ENCODE data around the gene APOBEC3H. TPM values are rescaled to one million over a fixed set of nuclear protein-coding genes. Genes with fewer than 3 reads are reported as not detected.

APOBEC3H gene
- total RNA-seq, 2 experiments from 2014 or later, result 6.8 to 7.1 TPM

DNA sequence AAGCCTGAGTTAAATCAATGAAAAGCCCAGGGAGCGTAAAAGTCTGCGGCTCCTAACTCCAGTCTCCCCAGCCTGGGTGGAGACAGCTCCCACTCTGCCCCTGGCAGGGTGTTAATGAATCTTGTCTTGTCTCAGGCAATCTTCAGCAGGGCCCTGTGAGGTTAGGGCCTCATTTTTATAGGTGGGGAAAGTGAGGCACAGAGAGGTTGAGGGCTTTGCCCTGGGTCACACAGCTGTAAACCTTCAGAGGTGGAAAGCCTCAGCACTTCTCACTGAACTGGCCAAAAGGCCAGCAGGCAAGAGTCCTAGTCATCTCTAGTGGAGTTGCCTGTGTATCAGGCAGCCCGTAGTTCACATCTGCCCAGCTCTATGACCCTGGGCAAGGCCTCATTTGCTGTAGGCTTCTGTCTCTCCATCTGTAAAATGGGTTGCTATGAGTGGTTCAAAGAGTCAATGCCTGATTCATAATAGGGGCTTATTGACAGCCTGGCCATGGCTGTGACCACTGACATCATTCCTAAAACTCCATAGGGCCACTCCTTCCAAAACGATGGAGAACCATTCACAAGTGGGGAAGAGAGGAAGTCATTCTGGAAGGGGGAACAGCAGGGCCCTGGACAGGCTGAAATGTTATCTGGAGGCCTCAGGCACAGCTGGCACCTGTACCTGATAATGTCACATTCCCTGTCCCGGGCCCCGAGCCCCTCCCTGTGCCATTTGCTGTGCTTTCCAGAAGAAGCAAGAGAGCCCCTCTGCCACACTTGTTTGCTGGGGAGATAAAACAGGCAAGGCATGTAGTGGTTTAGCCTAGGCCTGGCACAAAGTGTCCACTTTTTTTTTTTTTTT lies 49.4 kb downstream of the APOBEC3H start:
- ChIA-PET POLR2A (no interaction called here), CTCF (no interaction called here)
- peaks cover 2% of the 10 kb centered on the region for H3K36me3 Mint-ChIP-seq (ENCODE audit: low read depth)
- H3K4me1 Mint-ChIP-seq (ENCODE audit: low read depth), result peaks cover 51% of the 10 kb centered on the region
- peak overlapping the region; percentile 89 for H3K27ac Mint-ChIP-seq
- H3K27me3 Mint-ChIP-seq, result no peaks in the 10 kb centered on the region
- TF ChIP-seq, protein P1, sequence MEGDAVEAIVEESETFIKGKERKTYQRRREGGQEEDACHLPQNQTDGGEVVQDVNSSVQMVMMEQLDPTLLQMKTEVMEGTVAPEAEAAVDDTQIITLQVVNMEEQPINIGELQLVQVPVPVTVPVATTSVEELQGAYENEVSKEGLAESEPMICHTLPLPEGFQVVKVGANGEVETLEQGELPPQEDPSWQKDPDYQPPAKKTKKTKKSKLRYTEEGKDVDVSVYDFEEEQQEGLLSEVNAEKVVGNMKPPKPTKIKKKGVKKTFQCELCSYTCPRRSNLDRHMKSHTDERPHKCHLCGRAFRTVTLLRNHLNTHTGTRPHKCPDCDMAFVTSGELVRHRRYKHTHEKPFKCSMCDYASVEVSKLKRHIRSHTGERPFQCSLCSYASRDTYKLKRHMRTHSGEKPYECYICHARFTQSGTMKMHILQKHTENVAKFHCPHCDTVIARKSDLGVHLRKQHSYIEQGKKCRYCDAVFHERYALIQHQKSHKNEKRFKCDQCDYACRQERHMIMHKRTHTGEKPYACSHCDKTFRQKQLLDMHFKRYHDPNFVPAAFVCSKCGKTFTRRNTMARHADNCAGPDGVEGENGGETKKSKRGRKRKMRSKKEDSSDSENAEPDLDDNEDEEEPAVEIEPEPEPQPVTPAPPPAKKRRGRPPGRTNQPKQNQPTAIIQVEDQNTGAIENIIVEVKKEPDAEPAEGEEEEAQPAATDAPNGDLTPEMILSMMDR (IDR thresholded peaks at IDR 0.05), result no peak
- peak overlapping the region; percentile 70 for H3K4me3 Mint-ChIP-seq
- no peaks in the 10 kb centered on the region for H3K9me3 Mint-ChIP-seq
- no peak for ATAC-seq
- DNase-seq, result no peak
- intact Hi-C loops (cut with micrococcal nuclease), result no loop called here

DNA sequence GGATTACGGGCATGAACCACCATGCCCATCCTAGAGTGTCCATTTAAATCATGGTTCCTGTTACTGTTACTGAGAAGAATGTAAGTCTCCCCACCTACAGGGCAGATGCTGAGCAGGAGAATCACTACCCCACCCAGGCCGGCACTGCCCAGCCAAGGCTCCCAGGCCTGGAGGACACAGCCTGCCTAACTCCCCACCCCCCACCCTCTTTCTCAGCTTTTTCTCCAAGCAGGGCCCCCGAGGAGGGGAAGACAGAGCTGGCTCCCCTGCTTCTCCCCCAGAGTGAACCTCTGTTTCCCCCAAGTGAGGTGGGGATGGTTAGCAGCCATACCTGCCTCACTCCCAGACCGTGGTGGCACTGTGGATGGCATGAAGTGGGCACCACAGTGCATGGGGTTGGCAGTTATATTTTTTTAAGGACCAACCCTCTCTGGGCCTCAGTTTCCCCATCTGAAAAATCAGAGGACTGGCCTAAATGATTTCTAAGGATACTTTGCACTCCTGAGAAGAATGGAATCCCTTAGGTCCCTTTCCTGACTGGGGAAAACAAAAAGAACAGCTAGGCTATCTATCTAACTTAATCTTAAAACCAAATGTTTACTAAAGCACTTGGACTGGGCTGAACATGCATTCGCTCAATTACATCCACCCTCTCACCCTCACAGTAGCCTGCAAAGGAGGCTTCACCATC lies 50.4 kb downstream of the APOBEC3H start:
- H3K36me3 Mint-ChIP-seq (ENCODE audit: low read depth), result peaks cover 2% of the 10 kb centered on the region
- intact Hi-C loops (cut with micrococcal nuclease), result no loop called here
- peak overlapping the region; percentile 76 for H3K27ac Mint-ChIP-seq
- TF ChIP-seq, protein P1 (IDR thresholded peaks at IDR 0.05), result no peak
- CTCF ChIA-PET, result interaction anchor here (1.1 to 1.4 kb wide), 2 partner anchors 144 to 206 kb away, joined by 3 to 4 read pairs; no protein-coding TSS in a partner anchor
- no peak for ATAC-seq
- H3K9me3 Mint-ChIP-seq, result no peaks in the 10 kb centered on the region
- H3K4me1 Mint-ChIP-seq (ENCODE audit: low read depth), result peaks cover 52% of the 10 kb centered on the region
- DNase-seq, result no peak
- H3K27me3 Mint-ChIP-seq, result no peaks in the 10 kb centered on the region
- POLR2A ChIA-PET, result interaction anchor here (1.1 to 3.3 kb wide), 4 partner anchors 8 to 168 kb away, joined by 3 to 16 read pairs (median 3); no protein-coding TSS in a partner anchor
- no peak overlapping the region for H3K4me3 Mint-ChIP-seq

DNA sequence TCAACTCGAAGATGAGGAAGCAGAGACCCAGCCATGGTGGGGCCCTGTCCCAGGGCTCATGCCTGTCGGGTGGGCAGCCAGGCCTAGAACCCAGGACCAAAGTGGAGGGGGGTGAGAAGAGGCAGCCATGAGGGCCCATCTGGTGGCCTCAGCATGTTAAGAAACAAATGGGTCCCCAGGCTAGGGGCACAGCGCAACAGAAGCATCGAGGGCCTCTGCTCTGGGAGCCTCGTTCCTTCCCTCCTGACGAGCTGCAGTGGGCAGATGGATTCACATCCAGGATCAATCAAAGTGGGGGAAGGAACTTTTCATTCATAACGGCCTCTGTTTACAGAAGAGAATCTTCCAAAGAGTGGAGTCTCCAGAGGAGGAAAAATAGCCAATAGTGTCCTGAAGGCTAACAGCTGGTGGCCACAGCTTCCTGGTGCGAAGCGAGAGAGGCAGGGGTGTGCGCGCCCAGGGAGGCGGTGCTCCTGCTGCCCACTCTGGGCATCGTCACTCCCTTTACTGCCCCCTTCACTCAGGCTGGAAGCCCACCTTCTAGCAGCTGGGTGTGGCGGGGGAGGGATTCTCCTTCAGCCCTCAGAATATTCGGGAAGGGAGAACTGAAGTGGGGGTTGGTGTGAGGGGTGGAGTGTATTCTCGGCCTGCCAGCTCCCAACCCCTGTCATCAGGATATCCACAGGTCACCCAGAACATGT lies 51.1 kb downstream of the APOBEC3H start:
- H3K27me3 Mint-ChIP-seq, result no peaks in the 10 kb centered on the region
- peaks cover 52% of the 10 kb centered on the region for H3K4me1 Mint-ChIP-seq (ENCODE audit: low read depth)
- DNase-seq (no peak), ATAC-seq (no peak)
- intact Hi-C loops (cut with micrococcal nuclease), result no loop called here
- no peak overlapping the region for H3K4me3 Mint-ChIP-seq
- TF ChIP-seq, protein P1 (IDR thresholded peaks at IDR 0.05), result no peak
- peaks cover 2% of the 10 kb centered on the region for H3K36me3 Mint-ChIP-seq (ENCODE audit: low read depth)
- peak overlapping the region; percentile 88 for H3K27ac Mint-ChIP-seq
- ChIA-PET POLR2A (interaction anchor here (1.1 to 3.3 kb wide), 6 partner anchors 9 to 277 kb away, joined by 3 to 19 read pairs (median 4); partner anchors contain the start of gene RPL3), CTCF (interaction anchor here (1.0 to 2.0 kb wide), 9 partner anchors 13 to 278 kb away, joined by 3 to 11 read pairs (median 4); partner anchors contain the start of gene RPL3)
- H3K9me3 Mint-ChIP-seq, result no peaks in the 10 kb centered on the region

DNA sequence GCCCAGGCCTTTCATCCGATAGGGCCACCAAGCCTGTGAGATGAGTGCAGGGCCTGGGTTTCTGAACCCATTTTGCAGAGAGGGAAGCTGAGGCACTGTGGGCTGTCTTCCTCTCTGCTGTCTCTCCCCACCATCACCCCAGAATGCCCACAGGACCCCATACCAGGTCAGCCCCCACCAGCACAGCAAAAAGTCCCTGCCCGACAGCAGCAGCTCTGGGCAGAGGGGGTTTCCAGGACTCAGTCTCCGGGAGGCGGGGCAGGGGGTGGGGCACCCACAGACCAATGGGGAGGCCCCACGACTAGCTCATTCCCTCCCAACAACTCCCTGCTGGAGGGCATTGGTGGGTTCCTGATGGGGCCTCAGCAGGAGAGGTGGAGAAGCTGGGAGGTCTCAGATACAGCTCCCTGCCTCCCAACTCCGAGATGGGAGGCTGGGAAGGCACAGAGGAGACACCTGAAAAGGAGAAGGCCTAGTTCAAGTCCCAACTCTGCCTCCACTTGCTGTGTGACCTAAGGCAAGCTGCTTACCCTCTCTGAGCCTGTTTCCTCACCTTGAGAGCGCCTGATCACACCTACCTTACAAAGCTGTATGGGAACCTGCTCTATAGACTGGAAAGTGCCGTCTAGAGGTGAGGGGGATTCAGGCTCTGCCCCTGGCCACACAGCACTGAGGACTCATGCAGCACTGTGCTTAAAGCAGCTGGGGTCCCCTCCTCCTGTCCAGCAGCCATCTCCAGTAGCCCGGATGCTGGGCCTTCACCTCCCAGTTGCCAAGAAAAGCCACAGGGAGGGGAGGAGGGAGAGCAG lies 51.9 kb downstream of the APOBEC3H start:
- Mint-ChIP-seq H3K4me1 (ENCODE audit: low read depth) (peaks cover 56% of the 10 kb centered on the region), H3K4me3 (no peak overlapping the region), H3K27ac (peak overlapping the region; percentile 88), H3K9me3 (no peaks in the 10 kb centered on the region), H3K27me3 (peaks cover 7% of the 10 kb centered on the region), H3K36me3 (ENCODE audit: low read depth) (peaks cover 2% of the 10 kb centered on the region)
- intact Hi-C loops (cut with micrococcal nuclease), result no loop called here
- ChIA-PET CTCF (interaction anchor here (0.8 to 2.0 kb wide), 11 partner anchors 13 to 279 kb away, joined by 3 to 11 read pairs (median 4); partner anchors contain the start of gene RPL3), POLR2A (interaction anchor here (0.7 to 3.3 kb wide), 7 partner anchors 9 to 278 kb away, joined by 3 to 19 read pairs (median 3); partner anchors contain the start of gene RPL3)
- DNase-seq (peak; percentile 88), ATAC-seq (peak; percentile 48)
- TF ChIP-seq, protein P1 (IDR thresholded peaks at IDR 0.05), result no peak
